Keratinocyte (primary cell): ENCODE measurements around the gene DENND2A. TPM values are rescaled to one million over a fixed set of nuclear protein-coding genes. Genes with fewer than 3 reads are reported as not detected.

Source experiments
- DNase-seq: peaks from one replicate; pipeline ENCODE4 v3.0.0-alpha.2; 2011; ENCODE audit warnings: low read depth, missing footprints, low spot score
- FAIRE-seq: peaks from 2 replicates; lab custom pipeline; 2011; peaks lifted over from hg19 to GRCh38; lab: Jason Lieb, UNC
- H2AFZ ChIP-seq: 2 replicates; pipeline ENCODE4 v1.6.0; 2012; ENCODE audit warnings: low read length, control low read depth, inconsistent platforms; ENCODE audit not compliant: control insufficient read depth
- H3K27ac ChIP-seq: 2 replicates; pipeline ENCODE4 v1.5.1; 2011; ENCODE audit warnings: low read length; ENCODE audit not compliant: control insufficient read depth, insufficient read depth
- H3K27me3 ChIP-seq: 3 replicates; pipeline ENCODE4 v1.6.0; 2011; ENCODE audit warnings: low read length; ENCODE audit not compliant: control insufficient read depth, insufficient read depth; ENCODE audit errors: extremely low read depth
- H3K36me3 ChIP-seq, 2 experiments: 2 replicates in 1 of 2; 3 replicates in 1 of 2; pipeline ENCODE4 v1.5.1; 2011; ENCODE audit warnings: low read length in 2 of 2, mild to moderate bottlenecking in 1 of 2; ENCODE audit not compliant: control insufficient read depth in 2 of 2, insufficient read depth in 2 of 2; ENCODE audit errors: extremely low read depth in 1 of 2
- H3K4me1 ChIP-seq: 3 replicates; pipeline ENCODE4 v1.5.1; 2011; ENCODE audit warnings: low read length; ENCODE audit not compliant: control insufficient read depth, insufficient read depth; ENCODE audit errors: extremely low read depth
- H3K4me2 ChIP-seq: 3 replicates; pipeline ENCODE4 v1.6.0; 2011; ENCODE audit warnings: low read depth, low read length; ENCODE audit not compliant: control insufficient read depth, insufficient read depth; ENCODE audit errors: extremely low read depth
- H3K4me3 ChIP-seq, 3 experiments: fragments of 200-600 bp in 1 of 3; sonication (generic) in 1 of 3; 2 replicates in 2 of 3; 3 replicates in 1 of 3; pipeline ENCODE4 v1.5.1; 2011 to 2016; ENCODE audit warnings: low read length in 3 of 3, mild to moderate bottlenecking in 3 of 3, control low read depth in 2 of 3, inconsistent platforms in 1 of 3, low read depth in 1 of 3, mixed read lengths in 1 of 3, mixed run types in 1 of 3, moderate library complexity in 1 of 3; ENCODE audit not compliant: control insufficient read depth in 2 of 3, insufficient read depth in 2 of 3; ENCODE audit errors: extremely low read depth in 1 of 3
- H3K79me2 ChIP-seq: 2 replicates; pipeline ENCODE4 v1.6.0; 2012; ENCODE audit warnings: low read length; ENCODE audit not compliant: control insufficient read depth, insufficient read depth
- H3K9ac ChIP-seq: 3 replicates; pipeline ENCODE4 v1.6.0; 2011; ENCODE audit warnings: low read length; ENCODE audit not compliant: control insufficient read depth, insufficient read depth; ENCODE audit errors: extremely low read depth
- H3K9me1 ChIP-seq: 3 replicates; pipeline ENCODE4 v1.6.0; 2011; ENCODE audit warnings: low read length; ENCODE audit not compliant: control insufficient read depth, insufficient read depth; ENCODE audit errors: extremely low read depth
- H3K9me3 ChIP-seq: 2 replicates; pipeline ENCODE4 v1.5.1; 2012; ENCODE audit warnings: low read depth, low read length; ENCODE audit not compliant: control insufficient read depth
- H4K20me1 ChIP-seq: 3 replicates; pipeline ENCODE4 v1.6.0; 2011; ENCODE audit warnings: low read length; ENCODE audit not compliant: control insufficient read depth, insufficient read depth; ENCODE audit errors: extremely low read depth
- CTCF ChIP-seq, 3 experiments: IDR thresholded peaks in 1 of 3; conservative IDR thresholded peaks in 1 of 3; optimal IDR thresholded peaks in 1 of 3; 2 replicates in 2 of 3; 3 replicates in 1 of 3; pipeline versions ENCODE3 to v1.5.1; 2011; ENCODE audit warnings: low read length in 3 of 3, mild to moderate bottlenecking in 3 of 3, moderate library complexity in 2 of 3, control low read depth in 1 of 3, inconsistent platforms in 1 of 3; ENCODE audit not compliant: insufficient read depth in 2 of 3; ENCODE audit errors: extremely low read depth in 1 of 3
- EZH2 ChIP-seq: IDR thresholded peaks from one replicate; pipeline ENCODE4 v1.6.1; 2012; ENCODE audit warnings: inconsistent platforms, mild to moderate bottlenecking, low read length, moderate library complexity
- dilution Hi-C: fragments of 300-500 bp; cut with MboI; formaldehyde crosslinking; loops from one replicate; pipeline ENCODE4 v1.7.0; 2020; ENCODE audit warnings: low sequenced_read_pairs; ENCODE audit not compliant: extremely low pct_ligation_motif_present
- polyA plus RNA-seq, 5 experiments: library from polyadenylated mRNA; depleted of rRNA in 3 of 5; stranded (reverse) in 3 of 5; stranded (forward) in 1 of 5; unstranded in 1 of 5; fragments of >200 nt; gene quantifications; 1 replicate in 1 of 5; 2 replicates in 3 of 5; 3 replicates in 1 of 5; pipeline versions ENCODE4 v1.2.1 to v1.2.3, GENCODE V29; 2011 to 2012; ENCODE audit warnings: missing spikeins in 2 of 5, low read depth in 1 of 5, low replicate concordance in 1 of 5

DENND2A gene
- polyA plus RNA-seq, 1 donor (not counting 4 experiments of a cell fraction or from before 2014, with no cell fraction given) = 1.8 TPM

GRCh38 chr7:140637400-140637799 is 3.2 kb downstream of the DENND2A start:
- DNase-seq (no peak), FAIRE-seq (no peak)
- no peak overlapping the region for H3K4me2 ChIP-seq
- H3K79me2 ChIP-seq = peaks cover 4% of the 10 kb centered on the region
- no peaks in the 10 kb centered on the region for H3K27me3 ChIP-seq
- H4K20me1 ChIP-seq = no peaks in the 10 kb centered on the region
- no peak overlapping the region for H3K27ac ChIP-seq
- no peaks in the 10 kb centered on the region for H3K9me3 ChIP-seq
- dilution Hi-C loops = no loop called here
- H3K4me1 ChIP-seq = peaks cover 12% of the 10 kb centered on the region
- no peaks in the 10 kb centered on the region for H3K9me1 ChIP-seq
- no peak overlapping the region for H3K9ac ChIP-seq
- H3K4me3 ChIP-seq = no peak overlapping the region
- no peak overlapping the region for H2AFZ ChIP-seq
- TF ChIP-seq CTCF (optimal IDR thresholded peaks at IDR 0.05 in 1 of 3, IDR thresholded peaks at IDR 0.05 in 1 of 3, conservative IDR thresholded peaks at IDR 0.05 in 1 of 3; ENCODE audit: extremely low read depth in 1 of 3, insufficient read depth in 2 of 3, low read length in 3 of 3) = no peak
- TF ChIP-seq EZH2 = no peak
- H3K36me3 ChIP-seq = no peaks in the 10 kb centered on the region

- peaks cover 4% of the 10 kb centered on the region for H3K79me2 ChIP-seq
- dilution Hi-C loops = no loop called here
- TF ChIP-seq CTCF (optimal IDR thresholded peaks at IDR 0.05 in 1 of 3, IDR thresholded peaks at IDR 0.05 in 1 of 3, conservative IDR thresholded peaks at IDR 0.05 in 1 of 3; ENCODE audit: extremely low read depth in 1 of 3, insufficient read depth in 2 of 3, low read length in 3 of 3) (no peak), EZH2 (no peak)
- H3K27ac ChIP-seq = no peak overlapping the region
- FAIRE-seq (no peak), DNase-seq (no peak)
- no peaks in the 10 kb centered on the region for H3K36me3 ChIP-seq
- no peak overlapping the region for H3K4me2 ChIP-seq
- H4K20me1 ChIP-seq = no peaks in the 10 kb centered on the region
- peaks cover 12% of the 10 kb centered on the region for H3K4me1 ChIP-seq
- H3K9ac ChIP-seq = no peak overlapping the region
- no peaks in the 10 kb centered on the region for H3K9me1 ChIP-seq
- no peaks in the 10 kb centered on the region for H3K9me3 ChIP-seq
- H2AFZ ChIP-seq = no peak overlapping the region
- H3K4me3 ChIP-seq = no peak overlapping the region
- H3K27me3 ChIP-seq = no peaks in the 10 kb centered on the region
Observed at GRCh38 chr7:140635816-140636215, 4.8 kb downstream of the DENND2A start.
